CD4-positive, alpha-beta memory T cell (primary cell): Measurements from ENCODE around the gene CEP70. TPM values are rescaled to one million over a fixed set of nuclear protein-coding genes. Genes with fewer than 3 reads are reported as not detected.
"Not testable (repeated sequence)": the region's sequence is repeated elsewhere in the genome, so short reads cannot be mapped to it uniquely, and the experiment has no call there.

ENCODE experiments used
- CTCF ChIA-PET: fragments of 350-600 bp; sonication (Branson Sonifier 250); formaldehyde crosslinking; loops from one replicate; lab custom pipeline; 2021; ENCODE audit warnings: inconsistent platforms; ENCODE audit not compliant: partially characterized antibody; lab: Charles Lee
- POLR2A ChIA-PET: fragments of 350-600 bp; sonication (Branson Sonifier 250); formaldehyde crosslinking; loops from one replicate; lab custom pipeline; 2021; ENCODE audit not compliant: partially characterized antibody; lab: Charles Lee
- DNase-seq, 5 donors: peaks; one replicate each; pipeline versions ENCODE4 v3.0.0 to v3.0.0-alpha.2; 2020 to 2022; ENCODE audit warnings: mixed read lengths in 1 of 5
- H3K27ac ChIP-seq: one replicate; pipeline ENCODE4 v1.7.0; 2013; ENCODE audit warnings: low read depth, low read length
- H3K27me3 ChIP-seq: 2 replicates; pipeline ENCODE4 v1.7.0; 2013; ENCODE audit warnings: mild to moderate bottlenecking, low read length, moderate library complexity; ENCODE audit not compliant: insufficient read depth
- H3K36me3 ChIP-seq: 2 replicates; pipeline ENCODE4 v1.7.0; 2013; ENCODE audit warnings: mild to moderate bottlenecking, low read length, moderate library complexity; ENCODE audit not compliant: insufficient read depth
- H3K4me1 ChIP-seq: 2 replicates; pipeline ENCODE4 v1.7.0; 2013; ENCODE audit warnings: mild to moderate bottlenecking, low read length, moderate library complexity; ENCODE audit not compliant: insufficient read depth
- H3K4me3 ChIP-seq, 2 donors: one replicate each; pipeline ENCODE4 v1.7.0; 2013; ENCODE audit warnings: low read length in 2 of 2, mild to moderate bottlenecking in 1 of 2
- H3K9me3 ChIP-seq, 2 donors: one replicate each; pipeline ENCODE4 v1.7.0; 2013; ENCODE audit warnings: low read length in 2 of 2, control low read depth in 1 of 2; ENCODE audit not compliant: control insufficient read depth in 1 of 2
- H3K27ac Mint-ChIP-seq, 7 donors: one replicate each; pipeline ENCODE4 v1.8.0; 2020 to 2021; ENCODE audit warnings: mixed read lengths in 7 of 7, mild to moderate bottlenecking in 6 of 7, inconsistent platforms in 3 of 7, moderate library complexity in 3 of 7
- H3K27me3 Mint-ChIP-seq, 2 donors: one replicate each; pipeline ENCODE4 v1.8.0; 2020 to 2021; ENCODE audit warnings: mixed read lengths in 2 of 2
- H3K36me3 Mint-ChIP-seq, 2 donors: one replicate each; pipeline ENCODE4 v1.8.0; 2020 to 2021; ENCODE audit warnings: mixed read lengths in 2 of 2, inconsistent platforms in 1 of 2, mild to moderate bottlenecking in 1 of 2
- H3K4me1 Mint-ChIP-seq, 4 donors: one replicate each; pipeline ENCODE4 v1.8.0; 2020 to 2021; ENCODE audit warnings: mixed read lengths in 4 of 4, mild to moderate bottlenecking in 1 of 4
- H3K4me3 Mint-ChIP-seq, 8 donors: one replicate each; pipeline ENCODE4 v1.8.0; 2020 to 2021; ENCODE audit warnings: mixed read lengths in 8 of 8, mild to moderate bottlenecking in 7 of 8, moderate library complexity in 6 of 8, inconsistent platforms in 3 of 8
- H3K9me3 Mint-ChIP-seq, 8 donors: one replicate each; pipeline ENCODE4 v1.8.0; 2020 to 2021; ENCODE audit warnings: mixed read lengths in 8 of 8, mild to moderate bottlenecking in 5 of 8, inconsistent platforms in 3 of 8, moderate library complexity in 1 of 8
- intact Hi-C: fragments of 100-400 bp; cut with micrococcal nuclease; formaldehyde crosslinking; loops from one replicate; pipeline ENCODE4 v1.15.1; 2023
- polyA plus RNA-seq, 2 donors: library from polyadenylated mRNA; unstranded; fragments of 300-500 nt; fragmentation: Illumina TruSeq; gene quantifications; one replicate each; pipeline ENCODE4 v1.2.3, GENCODE V29; 2021
- total RNA-seq, 2 experiments: library from RNA; stranded (reverse); gene quantifications; one replicate each; pipeline ENCODE4 v1.2.3, GENCODE V29; 2021

CEP70 gene
- total and polyA plus RNA-seq, 4 experiments from 2014 or later = 6.7 to 28.0 (median 17.2) TPM

DNA sequence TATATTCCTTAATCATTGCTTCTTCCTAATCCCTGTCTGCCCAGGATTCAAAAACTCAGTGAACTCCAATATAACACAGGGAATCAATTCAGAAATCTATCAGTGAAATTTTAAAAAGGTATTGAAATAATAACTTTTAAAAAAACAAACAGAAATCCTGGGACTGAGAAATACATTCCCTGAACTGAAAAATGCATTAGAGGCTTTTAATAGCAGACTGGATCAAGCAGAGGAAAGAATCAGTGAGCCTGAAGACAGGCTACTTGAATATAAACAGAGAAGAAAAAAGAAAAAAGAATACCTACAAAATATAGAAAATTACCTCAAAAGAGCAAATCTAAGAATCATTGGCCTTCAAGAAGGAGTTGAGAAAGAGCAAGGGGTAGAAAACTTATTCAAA is 54.7 kb downstream of the CEP70 start:
- Histone ChIP-seq H3K9me3 (peaks cover 0 to 20% of the 10 kb centered on the region in 2 donors), H3K4me1 (no peaks in the 10 kb centered on the region), H3K27ac (no peak overlapping the region), H3K27me3 (no peaks in the 10 kb centered on the region), H3K4me3 (no peak overlapping the region), H3K36me3 (no peaks in the 10 kb centered on the region)
- Mint-ChIP-seq H3K27ac (no peak overlapping the region), H3K27me3 (no peaks in the 10 kb centered on the region), H3K4me3 (no peak overlapping the region), H3K4me1 (no peaks in the 10 kb centered on the region), H3K36me3 (peaks cover 51 to 88% of the 10 kb centered on the region in 2 donors), H3K9me3 (peaks cover 0 to 57% (median 45%) of the 10 kb centered on the region in 8 donors)
- DNase-seq = no peak
- intact Hi-C loops = no loop called here
- ChIA-PET POLR2A (no interaction called here), CTCF (no interaction called here)

- intact Hi-C loops, H3K27me3 Mint-ChIP-seq, H3K27ac ChIP-seq, H3K4me3 ChIP-seq, H3K4me1 Mint-ChIP-seq, DNase-seq, H3K27ac Mint-ChIP-seq, H3K4me1 ChIP-seq, H3K36me3 ChIP-seq, H3K9me3 ChIP-seq, H3K27me3 ChIP-seq, CTCF ChIA-PET, H3K4me3 Mint-ChIP-seq, POLR2A ChIA-PET: not testable (repeated sequence)
- Mint-ChIP-seq H3K9me3 (peaks cover 2 to 30% (median 10%) of the 10 kb centered on the region in 8 donors), H3K36me3 (peaks cover 50 to 74% of the 10 kb centered on the region in 2 donors)
Observed at GRCh38 chr3:138521445-138521844, 72.6 kb downstream of the CEP70 start.

DNA sequence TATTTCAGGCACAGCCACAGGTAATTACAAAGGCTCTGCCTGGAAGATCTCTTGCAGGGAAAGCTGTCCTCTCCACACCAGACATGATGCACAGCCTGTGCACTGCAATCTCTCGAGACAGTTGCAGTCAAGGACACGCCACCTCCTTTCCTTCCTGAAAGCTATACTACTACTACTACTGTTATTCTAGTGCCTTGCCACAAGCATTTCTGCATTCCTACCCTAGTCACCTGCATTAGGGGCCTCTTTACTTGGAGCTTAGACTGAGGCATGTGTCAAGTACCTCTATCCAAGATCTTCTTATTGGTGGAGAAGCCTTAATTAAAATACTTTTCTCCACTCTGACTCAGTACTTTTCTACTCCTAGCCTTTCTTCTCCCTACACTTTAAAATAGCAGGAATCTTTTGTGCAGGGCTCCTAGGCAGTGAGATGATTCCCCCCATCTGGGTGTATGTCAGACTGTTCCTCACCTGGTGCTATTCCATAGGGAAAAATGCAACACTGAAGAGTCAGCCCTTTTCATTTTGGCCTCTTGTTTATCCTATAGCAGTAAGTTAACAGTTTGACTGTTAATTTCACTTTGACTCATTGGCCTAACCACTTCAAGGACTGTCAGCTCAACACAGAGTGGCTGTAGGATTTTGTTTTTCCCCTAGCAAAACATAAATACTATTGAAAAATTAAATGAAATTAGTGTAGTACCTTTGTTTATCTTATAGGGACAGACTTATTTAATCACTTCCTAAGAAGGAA is 80.8 kb downstream of the CEP70 start:
- H3K4me3 Mint-ChIP-seq = no peak overlapping the region
- no peaks in the 10 kb centered on the region for H3K27me3 ChIP-seq
- ChIA-PET POLR2A (no interaction called here), CTCF (interaction anchor here (1.2 kb wide), 1 partner anchor 96 kb away, joined by 3 read pairs; no protein-coding TSS in a partner anchor)
- H3K9me3 ChIP-seq = no peaks in the 10 kb centered on the region
- no peaks in the 10 kb centered on the region for H3K4me1 ChIP-seq
- H3K27me3 Mint-ChIP-seq = no peaks in the 10 kb centered on the region
- no peak overlapping the region for H3K4me3 ChIP-seq
- H3K36me3 Mint-ChIP-seq = peaks cover 16 to 33% of the 10 kb centered on the region in 2 donors
- no peaks in the 10 kb centered on the region for H3K36me3 ChIP-seq
- H3K4me1 Mint-ChIP-seq = no peaks in the 10 kb centered on the region
- H3K27ac ChIP-seq = no peak overlapping the region
- intact Hi-C loops = no loop called here
- no peak for DNase-seq
- peaks cover 0 to 11% (median 2%) of the 10 kb centered on the region in 8 donors for H3K9me3 Mint-ChIP-seq
- no peak overlapping the region for H3K27ac Mint-ChIP-seq

GRCh38 chr3:138511945-138512344 is 82.1 kb downstream of the CEP70 start:
- intact Hi-C loops = no loop called here
- no peak overlapping the region for H3K27ac Mint-ChIP-seq

DNA sequence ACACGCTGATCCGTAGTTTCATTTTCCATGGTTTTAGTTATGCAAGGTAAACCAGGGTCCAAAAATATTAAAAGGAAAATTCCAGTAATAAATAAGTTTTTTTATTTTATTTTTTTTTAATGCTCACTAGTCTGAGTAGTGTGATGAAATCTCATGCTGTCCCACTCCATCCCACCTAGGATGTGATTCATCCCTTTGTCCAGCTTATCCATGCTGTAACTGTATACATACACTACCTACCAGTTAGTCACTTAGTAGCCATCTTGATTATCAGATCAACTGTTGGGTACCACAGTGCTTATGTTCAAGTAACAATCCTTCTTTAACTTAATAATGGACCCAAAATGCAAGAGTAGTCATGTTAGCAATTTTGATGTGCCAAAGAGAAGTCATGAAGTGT is 84.5 kb downstream of the CEP70 start:
- Histone ChIP-seq H3K4me3 (no peak overlapping the region), H3K27ac (no peak overlapping the region), H3K4me1 (no peaks in the 10 kb centered on the region), H3K36me3 (no peaks in the 10 kb centered on the region), H3K27me3 (no peaks in the 10 kb centered on the region), H3K9me3 (no peaks in the 10 kb centered on the region)
- H3K9me3 Mint-ChIP-seq = no peaks in the 10 kb centered on the region
- intact Hi-C loops = no loop called here
- H3K27ac Mint-ChIP-seq = no peak overlapping the region
- no peaks in the 10 kb centered on the region for H3K4me1 Mint-ChIP-seq
- H3K4me3 Mint-ChIP-seq = no peak overlapping the region
- no peak for DNase-seq
- H3K27me3 Mint-ChIP-seq = no peaks in the 10 kb centered on the region
- peaks cover 10 to 23% of the 10 kb centered on the region in 2 donors for H3K36me3 Mint-ChIP-seq
- ChIA-PET POLR2A (no interaction called here), CTCF (no interaction called here)

More at GRCh38 chr3:138511945-138512344, 82.1 kb downstream of the CEP70 start:
- Histone ChIP-seq H3K36me3 (no peaks in the 10 kb centered on the region), H3K9me3 (no peaks in the 10 kb centered on the region), H3K4me3 (no peak overlapping the region), H3K4me1 (no peaks in the 10 kb centered on the region), H3K27me3 (no peaks in the 10 kb centered on the region), H3K27ac (no peak overlapping the region)
- ChIA-PET CTCF (interaction anchor here (1.2 kb wide), 1 partner anchor 94 kb away, joined by 3 read pairs; no protein-coding TSS in a partner anchor), POLR2A (no interaction called here)
- H3K4me3 Mint-ChIP-seq = no peak overlapping the region
- peaks cover 0 to 4% (median 0%) of the 10 kb centered on the region in 8 donors for H3K9me3 Mint-ChIP-seq
- H3K36me3 Mint-ChIP-seq = peaks cover 15 to 28% of the 10 kb centered on the region in 2 donors
- no peak for DNase-seq
- H3K4me1 Mint-ChIP-seq = no peaks in the 10 kb centered on the region
- H3K27me3 Mint-ChIP-seq = no peaks in the 10 kb centered on the region

DNA sequence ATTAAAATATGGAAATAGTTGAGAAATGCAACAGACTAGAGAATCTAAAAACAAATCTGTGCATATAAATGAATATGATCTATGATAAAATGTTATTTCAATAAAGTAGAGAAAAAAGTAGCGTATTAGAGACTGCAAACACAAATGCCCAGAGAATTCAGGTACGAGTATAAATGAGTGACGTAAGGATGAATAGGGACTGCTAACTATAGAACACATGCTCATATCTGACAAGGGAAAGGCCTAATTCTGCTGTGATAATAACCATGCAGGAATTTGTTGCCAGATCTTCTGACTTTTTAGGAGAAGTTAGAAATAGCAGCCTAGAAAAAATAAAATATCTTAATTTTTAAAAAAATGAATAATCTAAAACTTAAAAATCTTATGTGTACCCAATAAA is 86.5 kb downstream of the CEP70 start:
- intact Hi-C loops = no loop called here
- Histone ChIP-seq H3K4me1 (no peaks in the 10 kb centered on the region), H3K4me3 (no peak overlapping the region), H3K27ac (no peak overlapping the region), H3K36me3 (no peaks in the 10 kb centered on the region), H3K9me3 (no peaks in the 10 kb centered on the region), H3K27me3 (no peaks in the 10 kb centered on the region)
- no peak for DNase-seq
- Mint-ChIP-seq H3K36me3 (peaks cover 14 to 33% of the 10 kb centered on the region in 2 donors), H3K9me3 (no peaks in the 10 kb centered on the region), H3K4me1 (no peaks in the 10 kb centered on the region), H3K27ac (no peak overlapping the region), H3K4me3 (no peak overlapping the region), H3K27me3 (no peaks in the 10 kb centered on the region)
- POLR2A ChIA-PET = no interaction called here
- CTCF ChIA-PET = no interaction called here

GRCh38 chr3:138498991-138499390 is 95.1 kb downstream of the CEP70 start:
- Histone ChIP-seq H3K9me3 (no peaks in the 10 kb centered on the region), H3K4me3 (no peak overlapping the region), H3K27ac (no peak overlapping the region), H3K4me1 (no peaks in the 10 kb centered on the region), H3K36me3 (no peaks in the 10 kb centered on the region), H3K27me3 (no peaks in the 10 kb centered on the region)
- CTCF ChIA-PET = no interaction called here
- Mint-ChIP-seq H3K27me3 (no peaks in the 10 kb centered on the region), H3K4me1 (no peaks in the 10 kb centered on the region), H3K36me3 (peaks cover 20 to 48% of the 10 kb centered on the region in 2 donors), H3K9me3 (peaks cover 0 to 1% (median 0%) of the 10 kb centered on the region in 8 donors), H3K4me3 (no peak overlapping the region), H3K27ac (no peak overlapping the region)
- DNase-seq = no peak
- intact Hi-C loops = no loop called here
- POLR2A ChIA-PET = no interaction called here
